ENCODE results near the gene HPSE. TPM values are rescaled to one million over a fixed set of nuclear protein-coding genes. Genes with fewer than 3 reads are reported as not detected.

The HPSE gene
- total RNA-seq, 4 donors from 2014 or later = 4.8 to 10.6 (median 9.3) TPM

GRCh38 chr4:83362492-83363329, 28.1 kb upstream of the HPSE start:
- no peak for TF ChIP-seq EP300 (IDR thresholded peaks at IDR 0.05)
- no peak for TF ChIP-seq POLR2A (IDR thresholded peaks at IDR 0.05)
- TF ChIP-seq POLR2AphosphoS5 (IDR thresholded peaks at IDR 0.05) = no peak
- TF ChIP-seq CTCF (IDR thresholded peaks at IDR 0.05) = no peak
- no peaks in the 10 kb centered on the region for H3K27me3 ChIP-seq
- no peaks in the 10 kb centered on the region for H3K9me3 ChIP-seq
- H3K27ac ChIP-seq = no peak overlapping the region
- no peak overlapping the region for H3K4me3 ChIP-seq
- no peaks in the 10 kb centered on the region for H3K36me3 ChIP-seq
- WGBS = 68% methylated on average over 9 of the region's 9 CpGs
- no peak for DNase-seq (ENCODE audit: low spot score in 2 of 2)
- H3K4me1 ChIP-seq = peaks cover 4% of the 10 kb centered on the region

GRCh38 chr4:83361416-83362103, 26.9 kb upstream of the HPSE start:
- no peak for DNase-seq (ENCODE audit: low spot score in 2 of 2)
- Histone ChIP-seq H3K36me3 (no peaks in the 10 kb centered on the region), H3K27me3 (no peaks in the 10 kb centered on the region), H3K4me3 (no peak overlapping the region), H3K4me1 (peaks cover 4% of the 10 kb centered on the region), H3K9me3 (no peaks in the 10 kb centered on the region), H3K27ac (no peak overlapping the region)
- TF ChIP-seq CTCF (IDR thresholded peaks at IDR 0.05) = no peak
- TF ChIP-seq EP300 (IDR thresholded peaks at IDR 0.05) = no peak
- no peak for TF ChIP-seq POLR2AphosphoS5 (IDR thresholded peaks at IDR 0.05)
- TF ChIP-seq POLR2A (IDR thresholded peaks at IDR 0.05) = no peak
- WGBS = 94% methylated on average over 7 of the region's 7 CpGs

- no peak for TF ChIP-seq EP300 (IDR thresholded peaks at IDR 0.05)
- TF ChIP-seq POLR2A (IDR thresholded peaks at IDR 0.05) = no peak
- no peak for TF ChIP-seq POLR2AphosphoS5 (IDR thresholded peaks at IDR 0.05)
- TF ChIP-seq CTCF (IDR thresholded peaks at IDR 0.05) = no peak
- no peak overlapping the region for H3K4me3 ChIP-seq
- H3K36me3 ChIP-seq = no peaks in the 10 kb centered on the region
- no peaks in the 10 kb centered on the region for H3K27me3 ChIP-seq
- no peak overlapping the region for H3K27ac ChIP-seq
- WGBS = 91% methylated on average over 4 of the region's 4 CpGs
- peaks cover 4% of the 10 kb centered on the region for H3K4me1 ChIP-seq
- H3K9me3 ChIP-seq = no peaks in the 10 kb centered on the region
- no peak for DNase-seq (ENCODE audit: low spot score in 2 of 2)
Measured at GRCh38 chr4:83360018-83360417, 25.4 kb upstream of the HPSE start.

- TF ChIP-seq EP300 (IDR thresholded peaks at IDR 0.05) (no peak), POLR2AphosphoS5 (IDR thresholded peaks at IDR 0.05) (no peak), CTCF (IDR thresholded peaks at IDR 0.05) (no peak), POLR2A (IDR thresholded peaks at IDR 0.05) (no peak)
- no peak overlapping the region for H3K27ac ChIP-seq
- H3K9me3 ChIP-seq = no peaks in the 10 kb centered on the region
- H3K36me3 ChIP-seq = no peaks in the 10 kb centered on the region
- no peak overlapping the region for H3K4me3 ChIP-seq
- no peaks in the 10 kb centered on the region for H3K27me3 ChIP-seq
- H3K4me1 ChIP-seq = no peaks in the 10 kb centered on the region
- 75% methylated on average over 1 of the region's 1 CpG for WGBS
- DNase-seq (ENCODE audit: low spot score in 2 of 2) = no peak
Measured at GRCh38 chr4:83358410-83358809, 23.8 kb upstream of the HPSE start.
